HepG2 (cell line): ENCODE results near the gene STK39. TPM values are rescaled to one million over a fixed set of nuclear protein-coding genes. Genes with fewer than 3 reads are reported as not detected.

Experiments used
- ATAC-seq: fragments of 200-7000 bp; cut with Tn5 transposase; 3 replicates; pipeline ENCODE4 v1.9.1; 2020; ENCODE audit warnings: mild to moderate bottlenecking, moderate library complexity
- BruUV-seq: library from RNA; stranded (reverse); fragments of 400-500 nt; replicated peaks from 2 replicates; lab custom pipeline; 2021; lab: Mats Ljungman, UMichigan
- CTCF ChIA-PET: fragments of 300-600 bp; formaldehyde crosslinking; extraction: SDS; loops from one replicate; lab custom pipeline; 2021; ENCODE audit warnings: low total read pairs, inconsistent platforms, low intra/inter-chr PET ratio; lab: Yijun Ruan, JAX
- POLR2A ChIA-PET: fragments of 350-600 bp; sonication (Branson Sonifier 250); formaldehyde crosslinking; loops from one replicate; lab custom pipeline; 2020; ENCODE audit warnings: antibody characterized with exemption, inconsistent platforms; lab: Yijun Ruan, JAX
- DNase-seq: peaks from one replicate; pipeline ENCODE4 v3.0.0-alpha.2; 2015; ENCODE audit warnings: low spot score
- FAIRE-seq: peaks from 3 replicates; lab custom pipeline; 2011; peaks lifted over from hg19 to GRCh38; lab: Jason Lieb, UNC
- H2AFZ ChIP-seq: one replicate; pipeline ENCODE4 v1.6.1; 2011; ENCODE audit warnings: low read length, inconsistent platforms
- H3K27ac ChIP-seq: fragments of 300-600 bp; 3 replicates; pipeline ENCODE4 v1.8.0; 2011; ENCODE audit warnings: mixed run types, mild to moderate bottlenecking, mixed read lengths, low read length, inconsistent platforms; ENCODE audit not compliant: insufficient read depth; ENCODE audit errors: extremely low read length
- H3K27me3 ChIP-seq, 2 experiments: fragments of 200-600 bp in 1 of 2; 2 replicates in 1 of 2; 3 replicates in 1 of 2; pipeline versions ENCODE4 v1.6.0 to v1.8.0; 2011; ENCODE audit warnings: low read length in 2 of 2, mild to moderate bottlenecking in 2 of 2, moderate library complexity in 2 of 2, inconsistent platforms in 1 of 2; ENCODE audit not compliant: insufficient read depth in 2 of 2, control insufficient read depth in 1 of 2
- H3K36me3 ChIP-seq, 2 experiments: fragments of 200-600 bp in 1 of 2; replicated peaks in 1 of 2; 2 replicates in 1 of 2; 3 replicates in 1 of 2; pipeline versions ENCODE4 v1.5.1 to v1.8.0; 2011; ENCODE audit warnings: low read length in 2 of 2, inconsistent platforms in 1 of 2; ENCODE audit not compliant: insufficient read depth in 2 of 2, control insufficient read depth in 1 of 2
- H3K4me1 ChIP-seq: 2 replicates; pipeline ENCODE4 v1.5.1; 2012; ENCODE audit warnings: low read length, inconsistent platforms; ENCODE audit not compliant: insufficient read depth
- H3K4me2 ChIP-seq: 2 replicates; pipeline ENCODE4 v1.6.0; 2011; ENCODE audit warnings: low read depth, low read length, inconsistent platforms
- H3K4me3 ChIP-seq, 3 experiments: fragments of 200-600 bp in 1 of 3; sonication (generic), shearing (Covaris generic) in 1 of 3; replicated peaks in 1 of 3; 2 replicates each; pipeline ENCODE4 v1.5.1; 2011 to 2016; ENCODE audit warnings: low read length in 3 of 3, inconsistent platforms in 2 of 3, low read depth in 2 of 3, mild to moderate bottlenecking in 2 of 3, control low read depth in 1 of 3, mixed read lengths in 1 of 3; ENCODE audit not compliant: insufficient read depth in 1 of 3
- H3K79me2 ChIP-seq: one replicate; pipeline ENCODE4 v1.6.1; 2011; ENCODE audit warnings: low read length, inconsistent platforms; ENCODE audit not compliant: insufficient read depth
- H3K9ac ChIP-seq: 2 replicates; pipeline ENCODE4 v1.6.0; 2011; ENCODE audit warnings: mild to moderate bottlenecking, low read depth, low read length, inconsistent platforms; ENCODE audit not compliant: insufficient read depth
- H3K9me3 ChIP-seq: 2 replicates; pipeline ENCODE4 v1.5.1; 2012; ENCODE audit warnings: mild to moderate bottlenecking, low read length
- H4K20me1 ChIP-seq: 2 replicates; pipeline ENCODE4 v1.6.0; 2011; ENCODE audit warnings: inconsistent platforms, mild to moderate bottlenecking, low read length, moderate library complexity; ENCODE audit not compliant: insufficient read depth
- ATF7 ChIP-seq, 2 experiments: fragments of 450-650 bp in 1 of 2; sonication (generic) in 1 of 2; formaldehyde crosslinking in 1 of 2; IDR thresholded peaks; 2 replicates each; pipeline versions ENCODE4 v1.4.0 to v1.6.1; 2016 to 2020; ENCODE audit warnings: antibody characterized with exemption in 1 of 2, mild to moderate bottlenecking in 1 of 2, missing genetic modification reagents in 1 of 2
- CBX1 ChIP-seq: IDR thresholded peaks from one replicate; pipeline ENCODE4 v1.6.1; 2016; ENCODE audit warnings: antibody characterized with exemption, low read depth
- EHMT2 ChIP-seq: fragments of 200-600 bp; sonication (generic); IDR thresholded peaks from 2 replicates; pipeline ENCODE4 v1.7.0; 2017; ENCODE audit warnings: antibody characterized with exemption, low read depth, low read length, borderline replicate concordance
- GZF1 ChIP-seq: sonication (generic); formaldehyde crosslinking; IDR thresholded peaks from 2 replicates; pipeline ENCODE4 v1.5.1; 2020; ENCODE audit warnings: mild to moderate bottlenecking, missing genetic modification reagents
- HOXA3 ChIP-seq: sonication (generic); formaldehyde crosslinking; IDR thresholded peaks from 2 replicates; pipeline ENCODE4 v1.5.0; 2020; ENCODE audit warnings: missing genetic modification reagents
- MED1 ChIP-seq: sonication (generic); formaldehyde crosslinking; IDR thresholded peaks from 2 replicates; pipeline ENCODE4 v1.4.0; 2020; ENCODE audit warnings: missing genetic modification reagents
- MIER3 ChIP-seq: IDR thresholded peaks from 2 replicates; pipeline ENCODE4 v1.6.1; 2016; ENCODE audit warnings: missing compliant biosample characterization, borderline replicate concordance
- NCOA2 ChIP-seq: sonication (generic); formaldehyde crosslinking; IDR thresholded peaks from 2 replicates; pipeline ENCODE4 v1.8.0; 2022; ENCODE audit warnings: inconsistent platforms
- PHF20 ChIP-seq: sonication (generic); formaldehyde crosslinking; IDR thresholded peaks from 2 replicates; pipeline ENCODE4 v1.5.0; 2020; ENCODE audit warnings: mild to moderate bottlenecking, missing genetic modification reagents
- POLR2G ChIP-seq: fragments of 200-400 bp; formaldehyde crosslinking; IDR thresholded peaks from 2 replicates; pipeline ENCODE4 v1.6.1; 2018; ENCODE audit warnings: mild to moderate bottlenecking, low read depth, low read length, moderate library complexity
- RARG ChIP-seq: sonication (generic); formaldehyde crosslinking; IDR thresholded peaks from 2 replicates; pipeline ENCODE4 v1.4.0; 2020; ENCODE audit warnings: low read depth, mild to moderate bottlenecking, missing genetic modification reagents
- SMAD3 ChIP-seq: sonication (generic); formaldehyde crosslinking; IDR thresholded peaks from 2 replicates; pipeline ENCODE4 v1.4.0; 2020; ENCODE audit warnings: missing genetic modification reagents
- SPEN ChIP-seq: sonication (generic); formaldehyde crosslinking; IDR thresholded peaks from 2 replicates; pipeline ENCODE4 v1.5.1; 2020; ENCODE audit warnings: low read depth, mild to moderate bottlenecking, missing genetic modification reagents
- ZFP41 ChIP-seq: sonication (generic); formaldehyde crosslinking; IDR thresholded peaks from 2 replicates; pipeline ENCODE4 v1.4.0; 2020; ENCODE audit warnings: mild to moderate bottlenecking, missing genetic modification reagents, borderline replicate concordance
- ZFX ChIP-seq: sonication (generic); formaldehyde crosslinking; IDR thresholded peaks from 2 replicates; pipeline ENCODE4 v1.4.0; 2020; ENCODE audit warnings: mild to moderate bottlenecking, low read depth, missing genetic modification reagents, moderate library complexity
- ZNF20 ChIP-seq: sonication (generic); formaldehyde crosslinking; IDR thresholded peaks from 2 replicates; pipeline ENCODE4 v1.4.0; 2020; ENCODE audit warnings: mild to moderate bottlenecking, moderate library complexity, missing genetic modification reagents
- ZNF224 ChIP-seq: sonication (generic); formaldehyde crosslinking; IDR thresholded peaks from 2 replicates; pipeline ENCODE4 v1.5.0; 2020; ENCODE audit warnings: mild to moderate bottlenecking, missing genetic modification reagents
- ZNF782 ChIP-seq: sonication (generic); formaldehyde crosslinking; IDR thresholded peaks from 2 replicates; pipeline ENCODE4 v1.4.0; 2020; ENCODE audit warnings: missing genetic modification reagents, mild to moderate bottlenecking, borderline replicate concordance
- WGBS: methylation state at CpG from one replicate; pipeline ENCODE4 v1.1.6; 2017; ENCODE audit warnings: low lambda C conversion rate; 5-methylcytosine and 5-hydroxymethylcytosine counted together
- in situ Hi-C: cut with HindIII; loops from 2 replicates; pipeline ENCODE4 v1.10.0; 2017; ENCODE audit warnings: low pct_unique_long_range_greater_than_20kb; ENCODE audit not compliant: extremely low pct_ligation_motif_present
- intact Hi-C: fragments of 100-400 bp; cut with micrococcal nuclease; formaldehyde crosslinking; loops from one replicate; pipeline ENCODE4 v1.10.0; 2022; ENCODE audit not compliant: unreplicated experiment
- polyA plus RNA-seq, 8 experiments: library from polyadenylated mRNA; depleted of rRNA in 3 of 8; stranded (reverse) in 7 of 8; unstranded in 1 of 8; fragments of >200 nt; fragmentation: Illumina TruSeq in 4 of 8; extraction: Trizol in 4 of 8; gene quantifications; 2 replicates each; pipeline versions ENCODE4 v1.2.1 to v1.2.3, GENCODE V29; 2011 to 2016; ENCODE audit warnings: low read depth in 4 of 8, missing spikeins in 1 of 8, mixed read lengths in 1 of 8; ENCODE audit not compliant: insufficient read depth in 1 of 8
- total RNA-seq, 5 experiments: library from RNA; depleted of rRNA; stranded (reverse); fragments of >200 nt; fragmentation: Illumina TruSeq; extraction: Trizol; gene quantifications; 2 replicates each; pipeline ENCODE4 v1.2.3, GENCODE V29; 2016; ENCODE audit warnings: low read depth in 1 of 5
- TF ChIP-seq, protein P1 (sequence below): sonication (generic); formaldehyde crosslinking; IDR thresholded peaks from 2 replicates; pipeline ENCODE4 v1.4.0; 2020; ENCODE audit warnings: missing genetic modification reagents, borderline replicate concordance
- TF ChIP-seq, protein P2 (sequence below): sonication (generic); formaldehyde crosslinking; IDR thresholded peaks from 2 replicates; pipeline ENCODE4 v1.4.0; 2020; ENCODE audit warnings: missing genetic modification reagents, borderline replicate concordance

The STK39 gene
- total and polyA plus RNA-seq, 2 of the 13 experiments (the other 11 are each of a cell fraction or from before 2014, with no cell fraction given) = 27.3 to 38.4 TPM

DNA sequence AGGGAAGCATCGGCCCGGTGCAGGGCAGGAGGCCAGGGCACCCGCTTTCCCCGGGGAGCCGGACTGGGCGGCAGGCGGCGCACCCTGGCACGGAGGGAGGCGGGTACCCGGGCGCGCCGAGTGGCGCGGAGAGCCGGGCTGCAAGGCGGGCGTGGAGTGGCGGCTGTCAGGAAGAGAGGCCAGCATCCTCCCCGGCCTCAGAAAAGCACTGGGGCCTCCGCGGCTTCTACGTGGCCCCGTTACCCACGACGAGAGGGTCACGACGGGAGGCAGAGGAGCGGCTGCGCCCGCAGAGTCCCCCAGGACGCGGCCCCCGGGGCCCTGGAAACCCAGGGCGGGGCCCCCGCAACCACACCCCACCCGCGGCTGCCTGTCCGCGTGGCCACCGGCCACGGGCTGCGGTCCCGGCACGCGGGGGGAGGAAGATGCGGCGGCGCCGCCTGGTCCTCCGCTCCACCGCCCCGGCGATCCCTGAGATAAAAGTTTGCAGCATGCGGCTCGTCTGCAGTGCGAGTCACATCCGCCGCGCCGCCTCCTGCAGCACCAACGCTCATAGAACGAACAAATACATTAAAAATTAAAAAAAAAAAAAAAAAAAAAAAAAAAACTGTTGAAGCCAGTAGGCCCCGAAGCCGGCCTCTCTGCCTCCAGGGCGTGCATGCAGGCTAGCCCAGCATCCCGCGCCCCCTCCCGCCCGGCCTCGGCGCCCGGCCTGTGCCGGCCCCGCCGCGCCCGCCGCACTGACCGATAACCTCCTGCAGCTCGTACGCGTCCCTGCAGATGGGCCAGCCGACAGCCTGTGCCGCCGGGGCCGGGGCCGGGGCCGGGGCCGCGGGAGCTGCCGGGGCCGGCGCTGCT, 683 bp downstream of the STK39 start:
- BruUV-seq = no TSS peak
- H3K27me3 ChIP-seq = no peaks in the 10 kb centered on the region
- ChIA-PET POLR2A (interaction anchor here (0.6 to 1.4 kb wide), 4 partner anchors 9 to 64 kb away, joined by 3 to 4 read pairs (median 4); no protein-coding TSS in a partner anchor), CTCF (interaction anchor here (0.9 to 1.6 kb wide), 2 partner anchors 87 to 110 kb away, joined by 4 to 7 read pairs; no protein-coding TSS in a partner anchor)
- peak overlapping the region; percentile 74 for H3K27ac ChIP-seq
- H3K9ac ChIP-seq = peak overlapping the region; percentile 87
- ATAC-seq = peak; percentile 81
- intact Hi-C loops (loop anchor here (1.0 to 5.0 kb wide), 7 partner anchors 26 to 85 kb away; no protein-coding TSS in a partner anchor), in situ Hi-C loops (loop anchor here (5.0 kb wide), 1 partner anchor 94 kb away; no protein-coding TSS in a partner anchor)
- no peak for FAIRE-seq
- peaks cover 44% of the 10 kb centered on the region for H3K79me2 ChIP-seq
- H4K20me1 ChIP-seq = no peaks in the 10 kb centered on the region; the same call in 1 of the 2 replicates
- under 1% methylated on average over 28 of the region's 95 CpGs for WGBS
- peak; percentile 31 for DNase-seq
- no peaks in the 10 kb centered on the region for H3K9me3 ChIP-seq
- H3K36me3 ChIP-seq = peaks cover 0 to 2% of the 10 kb centered on the region in 2 experiments; a peak in 1 of 5 replicates
- H3K4me3 ChIP-seq = peak overlapping the region; percentile 65 to 94 (median 81)
- H3K4me2 ChIP-seq = peak overlapping the region; percentile 94
- H2AFZ ChIP-seq = no peak overlapping the region
- H3K4me1 ChIP-seq = peaks cover 52% of the 10 kb centered on the region
- no peak for TF ChIP-seq ZNF224 (CRISPR knock-in tag)
- TF ChIP-seq EHMT2 = no peak
- peak; percentile 41 for TF ChIP-seq MED1 (CRISPR knock-in tag)
- 0 out of 2 replicates have a peak, but pooled peaks have one; percentile 66 for TF ChIP-seq ZFP41 (CRISPR knock-in tag)
- peak; percentile 70; the same call in 1 of the 2 replicates for TF ChIP-seq ZNF782 (CRISPR knock-in tag)
- TF ChIP-seq CBX1 = no peak
- TF ChIP-seq, protein P1, sequence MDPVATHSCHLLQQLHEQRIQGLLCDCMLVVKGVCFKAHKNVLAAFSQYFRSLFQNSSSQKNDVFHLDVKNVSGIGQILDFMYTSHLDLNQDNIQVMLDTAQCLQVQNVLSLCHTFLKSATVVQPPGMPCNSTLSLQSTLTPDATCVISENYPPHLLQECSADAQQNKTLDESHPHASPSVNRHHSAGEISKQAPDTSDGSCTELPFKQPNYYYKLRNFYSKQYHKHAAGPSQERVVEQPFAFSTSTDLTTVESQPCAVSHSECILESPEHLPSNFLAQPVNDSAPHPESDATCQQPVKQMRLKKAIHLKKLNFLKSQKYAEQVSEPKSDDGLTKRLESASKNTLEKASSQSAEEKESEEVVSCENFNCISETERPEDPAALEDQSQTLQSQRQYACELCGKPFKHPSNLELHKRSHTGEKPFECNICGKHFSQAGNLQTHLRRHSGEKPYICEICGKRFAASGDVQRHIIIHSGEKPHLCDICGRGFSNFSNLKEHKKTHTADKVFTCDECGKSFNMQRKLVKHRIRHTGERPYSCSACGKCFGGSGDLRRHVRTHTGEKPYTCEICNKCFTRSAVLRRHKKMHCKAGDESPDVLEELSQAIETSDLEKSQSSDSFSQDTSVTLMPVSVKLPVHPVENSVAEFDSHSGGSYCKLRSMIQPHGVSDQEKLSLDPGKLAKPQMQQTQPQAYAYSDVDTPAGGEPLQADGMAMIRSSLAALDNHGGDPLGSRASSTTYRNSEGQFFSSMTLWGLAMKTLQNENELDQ (CRISPR knock-in tag) = no peak
- TF ChIP-seq MIER3 (CRISPR knock-in tag) = peak; percentile 45; the same call in 1 of the 2 replicates
- peak; percentile 55; the same call in 1 of the 2 replicates for TF ChIP-seq POLR2G
- TF ChIP-seq, protein P2, sequence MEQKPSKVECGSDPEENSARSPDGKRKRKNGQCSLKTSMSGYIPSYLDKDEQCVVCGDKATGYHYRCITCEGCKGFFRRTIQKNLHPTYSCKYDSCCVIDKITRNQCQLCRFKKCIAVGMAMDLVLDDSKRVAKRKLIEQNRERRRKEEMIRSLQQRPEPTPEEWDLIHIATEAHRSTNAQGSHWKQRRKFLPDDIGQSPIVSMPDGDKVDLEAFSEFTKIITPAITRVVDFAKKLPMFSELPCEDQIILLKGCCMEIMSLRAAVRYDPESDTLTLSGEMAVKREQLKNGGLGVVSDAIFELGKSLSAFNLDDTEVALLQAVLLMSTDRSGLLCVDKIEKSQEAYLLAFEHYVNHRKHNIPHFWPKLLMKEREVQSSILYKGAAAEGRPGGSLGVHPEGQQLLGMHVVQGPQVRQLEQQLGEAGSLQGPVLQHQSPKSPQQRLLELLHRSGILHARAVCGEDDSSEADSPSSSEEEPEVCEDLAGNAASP (CRISPR knock-in tag) = 0 out of 2 replicates have a peak, but pooled peaks have one; percentile 31
- peak; percentile 17; the same call in 1 of the 2 replicates for TF ChIP-seq PHF20 (CRISPR knock-in tag)
- TF ChIP-seq NCOA2 (CRISPR knock-in tag) = no peak
- TF ChIP-seq RARG (CRISPR knock-in tag) = 0 out of 2 replicates have a peak, but pooled peaks have one; percentile 73
- no peak for TF ChIP-seq GZF1 (CRISPR knock-in tag)
- peak; percentile 82 for TF ChIP-seq ZFX (CRISPR knock-in tag)
- peak; percentile 63 for TF ChIP-seq SPEN (CRISPR knock-in tag)
- TF ChIP-seq SMAD3 = peak; percentile 39; the same call in 1 of the 2 replicates
- no peak for TF ChIP-seq ATF7 (IDR thresholded peaks at IDR 0.05)
- TF ChIP-seq ATF7 (CRISPR knock-in tag; IDR thresholded peaks at IDR 0.05) = no peak
- no peak for TF ChIP-seq ZNF20 (CRISPR knock-in tag)
- peak; percentile 63 for TF ChIP-seq HOXA3 (CRISPR knock-in tag)
